HFFc6 (cell line): Measurements from ENCODE around the gene DNAJC28. TPM values are rescaled to one million over a fixed set of nuclear protein-coding genes. Genes with fewer than 3 reads are reported as not detected.

Experiments used
- DNase-seq: peaks from one replicate; pipeline ENCODE4 v3.0.0-alpha.2; 2018
- H3K27ac Mint-ChIP-seq: 2 replicates; pipeline ENCODE4 v1.8.0; 2020; ENCODE audit warnings: mild to moderate bottlenecking, mixed read lengths
- H3K27me3 Mint-ChIP-seq: 2 replicates; pipeline ENCODE4 v1.8.0; 2021; ENCODE audit warnings: mild to moderate bottlenecking, moderate library complexity, mixed read lengths; ENCODE audit not compliant: insufficient read depth
- H3K36me3 Mint-ChIP-seq: 2 replicates; pipeline ENCODE4 v1.8.0; 2021; ENCODE audit warnings: low read depth, mixed read lengths
- H3K4me1 Mint-ChIP-seq: 2 replicates; pipeline ENCODE4 v1.8.0; 2020; ENCODE audit warnings: low read depth, mixed read lengths
- H3K4me3 Mint-ChIP-seq: 2 replicates; pipeline ENCODE4 v1.8.0; 2020; ENCODE audit warnings: mild to moderate bottlenecking, moderate library complexity, mixed read lengths
- H3K9me3 Mint-ChIP-seq: 2 replicates; pipeline ENCODE4 v1.8.0; 2020; ENCODE audit warnings: mild to moderate bottlenecking, mixed read lengths
- total RNA-seq, 6 experiments: library from RNA; stranded (reverse); fragmentation: NEBNext Ultra II Directional; extraction: Animal tissue kit (Norgen Biotek cat#: 25700); gene quantifications; 2 replicates in 1 of 6; 3 replicates in 5 of 6; pipeline ENCODE4 v1.2.3, GENCODE V29; 2021
- TF ChIP-seq, protein P1 (sequence below): fragments of 200-600 bp; sonication (generic); IDR thresholded peaks from 2 replicates; pipeline ENCODE4 v1.5.0; 2021; ENCODE audit warnings: antibody characterized with exemption, mild to moderate bottlenecking

The DNAJC28 gene
- total RNA-seq, 6 experiments from 2014 or later, result 0.91 to 2.2 (median 1.2) TPM

DNA sequence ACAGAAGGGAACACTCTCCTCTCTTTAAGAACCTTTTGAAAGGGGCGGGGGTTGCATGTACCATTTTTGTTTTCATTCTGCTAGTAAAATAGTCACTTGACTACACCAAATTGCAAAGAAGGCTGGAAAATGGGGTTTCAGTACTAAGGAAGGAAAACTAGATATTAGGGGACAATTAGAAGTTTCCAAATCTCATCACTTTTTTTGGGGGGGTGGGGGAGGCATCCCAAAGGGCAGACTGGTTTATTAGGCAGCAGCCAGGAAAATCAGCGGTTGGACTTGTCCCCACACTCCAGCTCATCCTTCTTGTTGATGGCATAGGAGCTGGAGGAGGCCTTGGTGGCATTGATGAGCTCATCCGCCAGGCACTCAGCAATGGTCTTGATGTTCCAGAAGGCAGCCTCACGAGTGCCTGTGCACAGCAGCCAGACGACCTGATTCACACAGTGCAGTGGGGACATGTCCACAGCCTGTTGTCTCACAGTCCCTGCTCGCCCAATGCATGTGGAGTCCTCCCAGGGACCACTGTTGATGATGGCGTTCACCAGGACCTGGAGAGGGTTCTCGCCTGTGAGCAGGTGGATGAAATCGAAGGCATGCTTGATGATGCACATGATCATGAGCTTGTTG lies 10.1 kb downstream of the DNAJC28 start:
- Mint-ChIP-seq H3K4me1 (peaks cover 19% of the 10 kb centered on the region), H3K27me3 (peaks cover 4% of the 10 kb centered on the region), H3K4me3 (peak overlapping the region; percentile 96), H3K27ac (no peak overlapping the region), H3K9me3 (no peaks in the 10 kb centered on the region), H3K36me3 (no peaks in the 10 kb centered on the region)
- TF ChIP-seq, protein P1, sequence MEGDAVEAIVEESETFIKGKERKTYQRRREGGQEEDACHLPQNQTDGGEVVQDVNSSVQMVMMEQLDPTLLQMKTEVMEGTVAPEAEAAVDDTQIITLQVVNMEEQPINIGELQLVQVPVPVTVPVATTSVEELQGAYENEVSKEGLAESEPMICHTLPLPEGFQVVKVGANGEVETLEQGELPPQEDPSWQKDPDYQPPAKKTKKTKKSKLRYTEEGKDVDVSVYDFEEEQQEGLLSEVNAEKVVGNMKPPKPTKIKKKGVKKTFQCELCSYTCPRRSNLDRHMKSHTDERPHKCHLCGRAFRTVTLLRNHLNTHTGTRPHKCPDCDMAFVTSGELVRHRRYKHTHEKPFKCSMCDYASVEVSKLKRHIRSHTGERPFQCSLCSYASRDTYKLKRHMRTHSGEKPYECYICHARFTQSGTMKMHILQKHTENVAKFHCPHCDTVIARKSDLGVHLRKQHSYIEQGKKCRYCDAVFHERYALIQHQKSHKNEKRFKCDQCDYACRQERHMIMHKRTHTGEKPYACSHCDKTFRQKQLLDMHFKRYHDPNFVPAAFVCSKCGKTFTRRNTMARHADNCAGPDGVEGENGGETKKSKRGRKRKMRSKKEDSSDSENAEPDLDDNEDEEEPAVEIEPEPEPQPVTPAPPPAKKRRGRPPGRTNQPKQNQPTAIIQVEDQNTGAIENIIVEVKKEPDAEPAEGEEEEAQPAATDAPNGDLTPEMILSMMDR, result no peak
- no peak for DNase-seq

DNA sequence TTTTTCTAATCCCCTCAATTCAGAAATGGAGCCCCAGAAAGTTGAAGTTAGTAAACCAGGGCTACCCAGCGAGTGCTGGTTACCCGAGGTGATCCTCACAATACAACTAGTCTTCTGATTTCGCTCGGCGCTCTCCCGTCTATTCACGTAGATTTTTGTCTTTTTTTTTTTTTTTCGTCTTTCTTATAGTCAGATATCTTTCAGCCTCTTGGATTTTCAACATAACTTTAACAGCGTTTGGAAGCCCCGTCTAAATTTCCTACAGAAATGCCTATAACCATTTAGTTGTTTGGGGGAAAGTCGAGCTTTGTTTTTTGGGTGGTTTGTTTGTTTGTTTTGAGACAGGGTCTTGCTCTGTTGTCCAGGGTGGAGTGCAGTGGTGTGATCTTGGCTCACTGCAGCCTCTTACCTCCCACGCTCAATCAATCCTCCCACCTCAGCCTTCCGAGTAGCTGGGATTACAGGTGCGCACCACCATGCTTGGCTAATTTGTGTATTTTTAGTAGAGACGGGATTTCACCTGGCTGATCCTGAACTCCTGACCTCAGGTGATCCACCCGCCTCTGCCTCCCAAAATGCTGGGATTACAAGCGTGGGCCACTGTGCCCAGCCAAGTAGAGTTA lies 10.9 kb downstream of the DNAJC28 start:
- H3K27ac Mint-ChIP-seq, result peak overlapping the region; percentile 94
- DNase-seq, result no peak
- TF ChIP-seq, protein P1, result no peak
- no peaks in the 10 kb centered on the region for H3K36me3 Mint-ChIP-seq
- H3K4me1 Mint-ChIP-seq, result peaks cover 19% of the 10 kb centered on the region
- H3K4me3 Mint-ChIP-seq, result peak overlapping the region; percentile 96
- H3K27me3 Mint-ChIP-seq, result peaks cover 4% of the 10 kb centered on the region
- H3K9me3 Mint-ChIP-seq, result no peaks in the 10 kb centered on the region

DNA sequence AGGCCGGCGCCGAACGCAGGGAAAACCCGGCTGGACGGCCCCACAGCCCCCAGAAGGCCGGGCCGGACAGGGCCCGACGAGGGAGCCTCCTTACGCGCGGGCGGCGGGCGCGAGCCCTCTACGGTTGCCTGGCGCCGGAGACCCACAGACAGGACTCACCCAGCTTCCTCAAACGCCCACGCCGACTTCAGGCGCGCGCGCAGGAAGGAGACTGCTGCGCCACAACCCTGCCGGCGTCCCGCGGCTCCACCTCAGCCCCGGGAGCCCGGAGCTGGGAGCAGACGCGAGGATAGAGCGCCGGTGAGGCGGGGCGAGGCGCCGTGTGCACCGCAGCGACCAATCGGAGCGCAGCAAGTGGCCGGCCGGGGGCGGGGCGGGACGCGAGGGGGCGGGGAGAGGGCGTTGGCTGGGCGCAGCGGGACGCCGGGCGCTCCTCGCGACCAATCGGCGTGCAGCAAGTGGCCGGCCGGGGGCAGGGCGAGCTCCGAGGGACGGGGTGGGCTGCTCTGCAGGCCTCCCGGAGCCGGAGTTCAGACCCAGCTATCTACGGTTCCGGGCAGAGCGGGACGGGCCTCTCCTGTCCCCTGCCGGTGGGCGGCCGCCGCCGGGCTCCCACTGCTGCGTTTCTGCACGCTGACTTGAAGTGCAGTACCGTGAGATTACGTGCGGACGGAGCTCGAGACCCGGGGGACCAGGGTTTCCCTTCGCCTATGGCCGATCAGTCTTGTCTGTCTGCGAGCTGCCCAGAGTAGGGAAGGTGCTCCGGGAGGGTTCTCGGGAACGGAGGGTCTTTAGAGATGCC lies 11.6 kb downstream of the DNAJC28 start, which contains the start of gene TMEM50B:
TSS of gene TMEM50B (minus strand) at position 296 of the 802 bp plus-strand sequence. CDS start 11,089 bp downstream, outside the sequence.
- DNase-seq, result peak; percentile 90
- peak within 1 kb of the TSS; percentile 94 for H3K27ac Mint-ChIP-seq
- H3K9me3 Mint-ChIP-seq, result no peaks in the 10 kb centered on the region
- TF ChIP-seq, protein P1, result peak; percentile 72
- peaks cover 19% of the 10 kb centered on the region for H3K4me1 Mint-ChIP-seq
- H3K4me3 Mint-ChIP-seq, result peak within 1 kb of the TSS; percentile 97
- no peaks in the 10 kb centered on the region for H3K36me3 Mint-ChIP-seq
- peaks cover 4% of the 10 kb centered on the region for H3K27me3 Mint-ChIP-seq

DNA sequence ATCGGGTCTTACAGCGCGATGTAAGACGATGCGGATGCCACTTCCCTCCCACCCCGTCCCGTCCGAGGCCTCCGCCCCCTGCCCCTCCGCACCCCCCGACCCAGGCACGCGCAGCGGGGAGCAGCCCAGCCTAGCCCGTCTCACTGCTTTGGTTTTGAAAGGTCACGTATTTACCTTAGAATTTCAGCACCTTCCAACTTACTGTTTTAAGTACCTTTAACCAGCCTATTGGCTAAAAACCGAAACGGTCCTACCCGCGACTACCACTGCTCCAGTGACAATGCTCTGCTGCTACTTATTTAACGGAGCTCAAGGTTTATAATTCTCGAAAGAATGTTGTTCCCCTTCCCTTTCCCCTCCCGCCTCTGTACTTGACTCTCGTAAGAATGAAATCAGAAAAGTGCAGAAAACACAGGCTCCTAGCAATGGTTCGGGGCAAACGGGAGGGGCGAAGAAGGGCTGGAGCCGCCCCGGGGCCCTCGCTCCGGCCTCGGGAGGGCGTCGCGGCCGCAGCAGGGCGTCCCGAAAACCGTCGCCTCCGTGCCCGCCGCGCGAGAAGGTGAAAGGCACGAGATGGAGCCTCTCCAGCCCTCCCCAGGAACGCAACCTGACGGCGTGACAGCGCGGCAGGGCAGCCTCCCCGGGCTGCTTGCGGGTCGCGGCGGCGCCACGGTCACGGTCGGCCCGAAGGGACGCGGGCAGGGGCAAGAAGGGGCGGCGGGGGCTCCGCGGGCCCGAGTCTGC lies 12.4 kb downstream of the DNAJC28 start:
- Mint-ChIP-seq H3K9me3 (no peaks in the 10 kb centered on the region), H3K27ac (peak overlapping the region; percentile 77), H3K27me3 (peaks cover 4% of the 10 kb centered on the region), H3K4me1 (peaks cover 19% of the 10 kb centered on the region), H3K36me3 (no peaks in the 10 kb centered on the region), H3K4me3 (peak overlapping the region; percentile 97)
- TF ChIP-seq, protein P1, result no peak; the same call in 1 of the 2 replicates
- DNase-seq, result peak; percentile 23

DNA sequence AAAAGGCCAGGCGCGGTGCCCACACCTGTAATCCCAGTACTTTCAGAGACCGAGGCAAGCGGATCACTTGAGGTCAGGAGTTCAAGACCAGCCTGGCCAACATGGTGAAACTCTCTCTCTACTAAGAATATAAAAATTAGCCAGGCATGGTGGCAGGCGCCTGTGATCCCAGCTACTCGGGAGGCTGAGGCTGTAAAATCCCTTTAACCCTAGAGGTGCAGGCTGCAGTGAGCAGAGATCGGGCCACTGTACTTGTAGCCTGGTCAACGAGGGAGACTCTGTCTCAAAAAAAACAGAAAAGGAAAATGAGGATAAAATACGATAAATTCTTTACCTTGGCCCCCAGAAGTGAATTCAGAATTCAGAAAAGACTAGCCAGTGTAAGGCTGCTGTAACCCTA lies 13.3 kb downstream of the DNAJC28 start:
- peaks cover 4% of the 10 kb centered on the region for H3K27me3 Mint-ChIP-seq
- TF ChIP-seq, protein P1, result no peak
- H3K9me3 Mint-ChIP-seq, result peaks cover 6% of the 10 kb centered on the region
- H3K36me3 Mint-ChIP-seq, result peaks cover 6% of the 10 kb centered on the region
- peak overlapping the region; percentile 97 for H3K4me3 Mint-ChIP-seq
- no peak for DNase-seq
- peaks cover 19% of the 10 kb centered on the region for H3K4me1 Mint-ChIP-seq
- peak overlapping the region; percentile 77 for H3K27ac Mint-ChIP-seq
